B cell (primary cell): ENCODE measurements around the gene RAP1GAP2.

Experiments
- EZH2 ChIP-seq: IDR thresholded peaks from 2 replicates; pipeline ENCODE4 v1.6.1; 2012; ENCODE audit warnings: borderline replicate concordance, low read depth, mild to moderate bottlenecking, moderate library complexity, low read length; ENCODE audit not compliant: insufficient read depth, poor library complexity, severe bottlenecking
- TF ChIP-seq, protein P1 (sequence below): fragments of 200-600 bp; IDR thresholded peaks from one replicate; pipeline ENCODE4 v1.8.0; 2022; ENCODE audit warnings: antibody characterized with exemption, mild to moderate bottlenecking

DNA sequence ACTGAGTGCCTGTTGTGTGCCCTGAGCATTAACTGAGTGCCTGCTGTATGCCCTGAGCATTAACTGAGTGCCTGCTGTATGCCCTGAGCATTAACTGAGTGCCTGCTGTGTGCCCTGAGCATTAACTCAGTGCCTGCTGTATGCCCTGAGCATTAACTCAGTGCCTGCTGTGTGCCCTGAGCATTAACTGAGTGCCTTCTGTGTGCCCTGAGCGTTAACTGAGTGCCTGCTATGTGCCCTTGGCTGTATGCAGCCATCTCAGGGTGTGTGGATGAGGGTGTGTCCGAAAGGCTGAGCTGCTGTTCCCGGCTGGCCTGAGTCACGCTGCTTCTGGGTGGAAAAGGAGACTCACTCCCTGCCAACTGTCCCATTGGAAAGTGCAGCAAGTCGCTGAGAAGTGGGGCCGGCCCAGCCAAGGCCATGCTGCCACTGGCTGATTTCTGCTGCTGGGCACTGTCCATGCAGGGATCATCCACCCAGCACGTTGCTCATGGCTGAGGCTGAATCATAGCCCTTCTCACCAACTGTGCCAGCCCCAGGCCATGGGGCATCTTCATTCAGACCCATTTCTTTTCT, 153.3 kb downstream of the RAP1GAP2 start:
- TF ChIP-seq, protein P1, sequence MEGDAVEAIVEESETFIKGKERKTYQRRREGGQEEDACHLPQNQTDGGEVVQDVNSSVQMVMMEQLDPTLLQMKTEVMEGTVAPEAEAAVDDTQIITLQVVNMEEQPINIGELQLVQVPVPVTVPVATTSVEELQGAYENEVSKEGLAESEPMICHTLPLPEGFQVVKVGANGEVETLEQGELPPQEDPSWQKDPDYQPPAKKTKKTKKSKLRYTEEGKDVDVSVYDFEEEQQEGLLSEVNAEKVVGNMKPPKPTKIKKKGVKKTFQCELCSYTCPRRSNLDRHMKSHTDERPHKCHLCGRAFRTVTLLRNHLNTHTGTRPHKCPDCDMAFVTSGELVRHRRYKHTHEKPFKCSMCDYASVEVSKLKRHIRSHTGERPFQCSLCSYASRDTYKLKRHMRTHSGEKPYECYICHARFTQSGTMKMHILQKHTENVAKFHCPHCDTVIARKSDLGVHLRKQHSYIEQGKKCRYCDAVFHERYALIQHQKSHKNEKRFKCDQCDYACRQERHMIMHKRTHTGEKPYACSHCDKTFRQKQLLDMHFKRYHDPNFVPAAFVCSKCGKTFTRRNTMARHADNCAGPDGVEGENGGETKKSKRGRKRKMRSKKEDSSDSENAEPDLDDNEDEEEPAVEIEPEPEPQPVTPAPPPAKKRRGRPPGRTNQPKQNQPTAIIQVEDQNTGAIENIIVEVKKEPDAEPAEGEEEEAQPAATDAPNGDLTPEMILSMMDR: no peak
- no peak for TF ChIP-seq EZH2
